Endodermal cell (in vitro differentiated cells): ENCODE measurements around the gene SYT1. TPM values are rescaled to one million over a fixed set of nuclear protein-coding genes. Genes with fewer than 3 reads are reported as not detected.

Experiments
- DNase-seq: peaks from one replicate; pipeline ENCODE4 v3.0.0-alpha.2; 2017
- H3K27ac ChIP-seq: 2 replicates; pipeline ENCODE4 v1.5.1; 2013; ENCODE audit warnings: mild to moderate bottlenecking, low read depth, low read length, moderate library complexity
- H3K27me3 ChIP-seq: 2 replicates; pipeline ENCODE4 v1.6.1; 2013; ENCODE audit warnings: mild to moderate bottlenecking, low read length, moderate library complexity; ENCODE audit not compliant: insufficient read depth, control insufficient read depth, poor library complexity, severe bottlenecking
- H3K36me3 ChIP-seq: 2 replicates; pipeline ENCODE4 v1.7.0; 2013; ENCODE audit warnings: mild to moderate bottlenecking, low read length, moderate library complexity; ENCODE audit not compliant: control insufficient read depth, insufficient read depth
- H3K4me1 ChIP-seq: one replicate; pipeline ENCODE4 v1.7.0; 2013; ENCODE audit warnings: low read length; ENCODE audit not compliant: control insufficient read depth, insufficient read depth
- H3K4me3 ChIP-seq: 2 replicates; pipeline ENCODE4 v1.5.1; 2013; ENCODE audit warnings: mild to moderate bottlenecking, low read length, moderate library complexity
- H3K9ac ChIP-seq: 2 replicates; pipeline ENCODE4 v1.6.1; 2013; ENCODE audit warnings: mild to moderate bottlenecking, low read length, moderate library complexity; ENCODE audit not compliant: poor library complexity, severe bottlenecking; ENCODE audit errors: extremely low read depth
- H3K9me3 ChIP-seq: 2 replicates; pipeline ENCODE4 v1.6.1; 2013; ENCODE audit warnings: mild to moderate bottlenecking, low read length, moderate library complexity; ENCODE audit not compliant: control insufficient read depth
- H3K27ac Mint-ChIP-seq: 2 replicates; pipeline ENCODE4 v1.8.0; 2020; ENCODE audit warnings: mixed read lengths
- H3K27me3 Mint-ChIP-seq: 2 replicates; pipeline ENCODE4 v1.8.0; 2021; ENCODE audit warnings: mild to moderate bottlenecking, mixed read lengths; ENCODE audit not compliant: insufficient read depth
- H3K36me3 Mint-ChIP-seq: 2 replicates; pipeline ENCODE4 v1.8.0; 2020; ENCODE audit warnings: low read depth, mixed read lengths
- H3K4me1 Mint-ChIP-seq: 2 replicates; pipeline ENCODE4 v1.8.0; 2020; ENCODE audit warnings: mixed read lengths
- H3K4me3 Mint-ChIP-seq: 2 replicates; pipeline ENCODE4 v1.8.0; 2020; ENCODE audit warnings: mild to moderate bottlenecking, moderate library complexity, mixed read lengths
- H3K9me3 Mint-ChIP-seq: 2 replicates; pipeline ENCODE4 v1.8.0; 2020; ENCODE audit warnings: mild to moderate bottlenecking, mixed read lengths
- CTCF ChIP-seq: fragments of 200-600 bp; sonication (generic); conservative IDR thresholded peaks from 2 replicates; pipeline ENCODE4 v1.5.0; 2021; ENCODE audit warnings: antibody characterized with exemption, mild to moderate bottlenecking
- WGBS, 2 experiments: methylation state at CpG; one replicate each; pipeline versions ENCODE4 v1.1.5 to v1.1.7; 2013; ENCODE audit warnings: missing lambda C conversion rate in 2 of 2, mixed read lengths in 1 of 2; ENCODE audit not compliant: insufficient coverage in 1 of 2, insufficient read length in 1 of 2; 5-methylcytosine and 5-hydroxymethylcytosine counted together
- total RNA-seq, 2 donors: library from RNA; stranded (reverse); fragmentation: NEBNext Ultra II Directional in 1 of 2; extraction: Animal tissue kit (Norgen Biotek cat#: 25700) in 1 of 2; gene quantifications; 2 replicates in 1 of 2; 3 replicates in 1 of 2; pipeline ENCODE4 v1.2.1, GENCODE V29; 2021

SYT1 gene
- total RNA-seq, 2 donors from 2014 or later = 6.8 to 10.7 TPM

- H3K9ac ChIP-seq = no peak overlapping the region
- H3K27me3 ChIP-seq = no peaks in the 10 kb centered on the region
- Mint-ChIP-seq H3K27ac (no peak overlapping the region), H3K9me3 (no peaks in the 10 kb centered on the region), H3K4me1 (peaks cover 8% of the 10 kb centered on the region), H3K36me3 (no peaks in the 10 kb centered on the region), H3K27me3 (no peaks in the 10 kb centered on the region), H3K4me3 (no peak overlapping the region)
- H3K36me3 ChIP-seq = no peaks in the 10 kb centered on the region
- no peak for DNase-seq
- no peak overlapping the region for H3K27ac ChIP-seq
- H3K4me1 ChIP-seq = no peaks in the 10 kb centered on the region
- no peak overlapping the region for H3K4me3 ChIP-seq
- TF ChIP-seq CTCF = no peak
- H3K9me3 ChIP-seq = no peaks in the 10 kb centered on the region
Observed at GRCh38 chr12:79059557-79059956, 195.0 kb downstream of the SYT1 start.

GRCh38 chr12:79063258-79063657 is 198.7 kb downstream of the SYT1 start:
- no peak overlapping the region for H3K4me3 ChIP-seq
- Mint-ChIP-seq H3K4me1 (peaks cover 6% of the 10 kb centered on the region), H3K36me3 (no peaks in the 10 kb centered on the region), H3K4me3 (no peak overlapping the region), H3K9me3 (no peaks in the 10 kb centered on the region), H3K27ac (no peak overlapping the region), H3K27me3 (no peaks in the 10 kb centered on the region)
- no peaks in the 10 kb centered on the region for H3K9me3 ChIP-seq
- no peak for TF ChIP-seq CTCF
- H3K27ac ChIP-seq = no peak overlapping the region
- no peaks in the 10 kb centered on the region for H3K4me1 ChIP-seq
- H3K27me3 ChIP-seq = no peaks in the 10 kb centered on the region
- WGBS, 2 experiments = 87% methylated on average over 1 of the region's 1 CpG; no CpG with 5 or more reads in 1 of the 2 experiments
- no peak overlapping the region for H3K9ac ChIP-seq
- no peaks in the 10 kb centered on the region for H3K36me3 ChIP-seq
- DNase-seq = no peak

GRCh38 chr12:79067977-79068376 is 203.4 kb downstream of the SYT1 start:
- no peaks in the 10 kb centered on the region for H3K4me1 Mint-ChIP-seq
- H3K27me3 Mint-ChIP-seq = no peaks in the 10 kb centered on the region
- H3K4me3 ChIP-seq = no peak overlapping the region
- no peak for TF ChIP-seq CTCF
- no peak overlapping the region for H3K27ac ChIP-seq
- H3K36me3 Mint-ChIP-seq = no peaks in the 10 kb centered on the region
- no peak overlapping the region for H3K4me3 Mint-ChIP-seq
- no peaks in the 10 kb centered on the region for H3K4me1 ChIP-seq
- H3K9me3 Mint-ChIP-seq = no peaks in the 10 kb centered on the region
- H3K9me3 ChIP-seq = no peaks in the 10 kb centered on the region
- H3K9ac ChIP-seq = no peak overlapping the region
- H3K36me3 ChIP-seq = no peaks in the 10 kb centered on the region
- H3K27me3 ChIP-seq = no peaks in the 10 kb centered on the region
- no peak overlapping the region for H3K27ac Mint-ChIP-seq
- no peak for DNase-seq
